ENCODE data around the gene GRM7.

GRM7 gene

GRCh38 chr3:7787871-7788828 lies 927.2 kb downstream of the GRM7 start:
- no peak overlapping the region for H2BK120ac ChIP-seq (ENCODE audit: insufficient read depth, low read length, poor library complexity)

GRCh38 chr3:7788881-7789280 lies 928.0 kb downstream of the GRM7 start:
- H3K23ac ChIP-seq (ENCODE audit: low read length) = no peak overlapping the region
- no peak overlapping the region for H4K12ac ChIP-seq (ENCODE audit: low read depth, low read length)
- H2AK5ac ChIP-seq (ENCODE audit: low read length) = no peak overlapping the region
- no peaks in the 10 kb centered on the region for H3K79me1 ChIP-seq (ENCODE audit: low read length)
- H3K18ac ChIP-seq (ENCODE audit: low read length) = no peak overlapping the region
- H3K27ac ChIP-seq (ENCODE audit: low read depth, low read length) = no peak overlapping the region
- no CpG with 5 or more reads among the region's 1 CpG for WGBS (ENCODE audit: extremely low coverage, insufficient coverage, insufficient read length)
- H3K9me3 ChIP-seq (ENCODE audit: insufficient read depth, low read depth, low read length) = no peaks in the 10 kb centered on the region
- H3K9ac ChIP-seq (ENCODE audit: low read length) = no peak overlapping the region
- H3K36me3 ChIP-seq (ENCODE audit: control insufficient read depth in 1 of 2, insufficient read depth in 2 of 2, low read length in 2 of 2) = no peaks in the 10 kb centered on the region
- H2BK5ac ChIP-seq (ENCODE audit: low read depth, low read length, poor library complexity) = no peak overlapping the region
- no peak overlapping the region for H2AFZ ChIP-seq (ENCODE audit: insufficient read depth, low read length, poor library complexity)
- no peak for DNase-seq
- no peak overlapping the region for H3K4ac ChIP-seq (ENCODE audit: low read depth, low read length)
- H3K4me2 ChIP-seq (ENCODE audit: low read length) = no peak overlapping the region
- no peaks in the 10 kb centered on the region for H3K79me2 ChIP-seq (ENCODE audit: control insufficient read depth, insufficient read depth, low read length, poor library complexity)
- H3K14ac ChIP-seq (ENCODE audit: low read length) = no peak overlapping the region
- no peak overlapping the region for H4K91ac ChIP-seq (ENCODE audit: low read depth, low read length)
- H4K8ac ChIP-seq (ENCODE audit: low read depth, low read length) = no peak overlapping the region
- H2BK12ac ChIP-seq (ENCODE audit: low read length) = no peak overlapping the region
- no peaks in the 10 kb centered on the region for H3K4me1 ChIP-seq (ENCODE audit: control insufficient read depth in 1 of 2, insufficient read depth in 2 of 2, low read length in 2 of 2)
- H3K4me3 ChIP-seq (ENCODE audit: low read depth, low read length) = no peak overlapping the region
- H2BK120ac ChIP-seq (ENCODE audit: insufficient read depth, low read length, poor library complexity) = no peak overlapping the region
- no peaks in the 10 kb centered on the region for H3K27me3 ChIP-seq (ENCODE audit: insufficient read depth, low read length)

More at GRCh38 chr3:7787871-7788828, 927.2 kb downstream of the GRM7 start:
- Histone ChIP-seq H4K91ac (ENCODE audit: low read depth, low read length) (no peak overlapping the region), H2AK5ac (ENCODE audit: low read length) (no peak overlapping the region), H3K4me1 (ENCODE audit: control insufficient read depth in 1 of 2, insufficient read depth in 2 of 2, low read length in 2 of 2) (no peaks in the 10 kb centered on the region), H3K36me3 (ENCODE audit: control insufficient read depth in 1 of 2, insufficient read depth in 2 of 2, low read length in 2 of 2) (no peaks in the 10 kb centered on the region), H4K8ac (ENCODE audit: low read depth, low read length) (no peak overlapping the region), H3K23ac (ENCODE audit: low read length) (no peak overlapping the region), H3K9me3 (ENCODE audit: insufficient read depth, low read depth, low read length) (no peaks in the 10 kb centered on the region), H3K27me3 (ENCODE audit: insufficient read depth, low read length) (no peaks in the 10 kb centered on the region), H3K4me2 (ENCODE audit: low read length) (peak overlapping the region; percentile 27), H3K9ac (ENCODE audit: low read length) (no peak overlapping the region), H2AFZ (ENCODE audit: insufficient read depth, low read length, poor library complexity) (no peak overlapping the region), H3K4ac (ENCODE audit: low read depth, low read length) (no peak overlapping the region), H4K12ac (ENCODE audit: low read depth, low read length) (no peak overlapping the region), H2BK5ac (ENCODE audit: low read depth, low read length, poor library complexity) (no peak overlapping the region), H3K4me3 (ENCODE audit: low read depth, low read length) (no peak overlapping the region), H3K27ac (ENCODE audit: low read depth, low read length) (no peak overlapping the region), H3K79me2 (ENCODE audit: control insufficient read depth, insufficient read depth, low read length, poor library complexity) (no peaks in the 10 kb centered on the region), H2BK12ac (ENCODE audit: low read length) (no peak overlapping the region), H3K18ac (ENCODE audit: low read length) (no peak overlapping the region), H3K14ac (ENCODE audit: low read length) (no peak overlapping the region), H3K79me1 (ENCODE audit: low read length) (no peaks in the 10 kb centered on the region)
- WGBS (ENCODE audit: extremely low coverage, insufficient coverage, insufficient read length) = no CpG with 5 or more reads among the region's 5 CpGs
- DNase-seq = no peak

GRCh38 chr3:7789324-7789723 lies 928.4 kb downstream of the GRM7 start:
- no peaks in the 10 kb centered on the region for H3K79me2 ChIP-seq (ENCODE audit: control insufficient read depth, insufficient read depth, low read length, poor library complexity)
- H3K18ac ChIP-seq (ENCODE audit: low read length) = no peak overlapping the region
- H3K9me3 ChIP-seq (ENCODE audit: insufficient read depth, low read depth, low read length) = no peaks in the 10 kb centered on the region
- no peak overlapping the region for H3K9ac ChIP-seq (ENCODE audit: low read length)
- no peak overlapping the region for H3K23ac ChIP-seq (ENCODE audit: low read length)
- WGBS (ENCODE audit: extremely low coverage, insufficient coverage, insufficient read length) = no CpG with 5 or more reads among the region's 7 CpGs
- no peak overlapping the region for H2AFZ ChIP-seq (ENCODE audit: insufficient read depth, low read length, poor library complexity)
- no peak overlapping the region for H2BK12ac ChIP-seq (ENCODE audit: low read length)
- H3K79me1 ChIP-seq (ENCODE audit: low read length) = no peaks in the 10 kb centered on the region
- H3K36me3 ChIP-seq (ENCODE audit: control insufficient read depth in 1 of 2, insufficient read depth in 2 of 2, low read length in 2 of 2) = no peaks in the 10 kb centered on the region
- DNase-seq = no peak
- H2BK5ac ChIP-seq (ENCODE audit: low read depth, low read length, poor library complexity) = no peak overlapping the region
- H3K4me3 ChIP-seq (ENCODE audit: low read depth, low read length) = no peak overlapping the region
- no peak overlapping the region for H3K4me2 ChIP-seq (ENCODE audit: low read length)
- no peak overlapping the region for H4K91ac ChIP-seq (ENCODE audit: low read depth, low read length)
- no peak overlapping the region for H4K12ac ChIP-seq (ENCODE audit: low read depth, low read length)
- no peak overlapping the region for H3K14ac ChIP-seq (ENCODE audit: low read length)
- H2BK120ac ChIP-seq (ENCODE audit: insufficient read depth, low read length, poor library complexity) = no peak overlapping the region
- no peak overlapping the region for H2AK5ac ChIP-seq (ENCODE audit: low read length)
- no peaks in the 10 kb centered on the region for H3K27me3 ChIP-seq (ENCODE audit: insufficient read depth, low read length)
- no peaks in the 10 kb centered on the region for H3K4me1 ChIP-seq (ENCODE audit: control insufficient read depth in 1 of 2, insufficient read depth in 2 of 2, low read length in 2 of 2)
- no peak overlapping the region for H4K8ac ChIP-seq (ENCODE audit: low read depth, low read length)
- H3K27ac ChIP-seq (ENCODE audit: low read depth, low read length) = no peak overlapping the region
- H3K4ac ChIP-seq (ENCODE audit: low read depth, low read length) = no peak overlapping the region

GRCh38 chr3:7790141-7790540 lies 929.2 kb downstream of the GRM7 start:
- no CpG with 5 or more reads among the region's 3 CpGs for WGBS (ENCODE audit: extremely low coverage, insufficient coverage, insufficient read length)

More at GRCh38 chr3:7790141-7790540, 929.2 kb downstream of the GRM7 start:
- H3K79me2 ChIP-seq (ENCODE audit: control insufficient read depth, insufficient read depth, low read length, poor library complexity) = no peaks in the 10 kb centered on the region
- no peaks in the 10 kb centered on the region for H3K9me3 ChIP-seq (ENCODE audit: insufficient read depth, low read depth, low read length)
- no peaks in the 10 kb centered on the region for H3K36me3 ChIP-seq (ENCODE audit: control insufficient read depth in 1 of 2, insufficient read depth in 2 of 2, low read length in 2 of 2)
- H2BK5ac ChIP-seq (ENCODE audit: low read depth, low read length, poor library complexity) = no peak overlapping the region
- H2AK5ac ChIP-seq (ENCODE audit: low read length) = no peak overlapping the region
- no peak overlapping the region for H2AFZ ChIP-seq (ENCODE audit: insufficient read depth, low read length, poor library complexity)
- no peaks in the 10 kb centered on the region for H3K79me1 ChIP-seq (ENCODE audit: low read length)
- no peak overlapping the region for H4K12ac ChIP-seq (ENCODE audit: low read depth, low read length)
- H3K14ac ChIP-seq (ENCODE audit: low read length) = no peak overlapping the region
- no peak for DNase-seq
- H3K23ac ChIP-seq (ENCODE audit: low read length) = no peak overlapping the region
- H4K8ac ChIP-seq (ENCODE audit: low read depth, low read length) = no peak overlapping the region
- H3K27ac ChIP-seq (ENCODE audit: low read depth, low read length) = no peak overlapping the region
- no peaks in the 10 kb centered on the region for H3K27me3 ChIP-seq (ENCODE audit: insufficient read depth, low read length)
- H3K4me1 ChIP-seq (ENCODE audit: control insufficient read depth in 1 of 2, insufficient read depth in 2 of 2, low read length in 2 of 2) = no peaks in the 10 kb centered on the region
- H3K9ac ChIP-seq (ENCODE audit: low read length) = no peak overlapping the region
- no peak overlapping the region for H2BK120ac ChIP-seq (ENCODE audit: insufficient read depth, low read length, poor library complexity)
- H3K18ac ChIP-seq (ENCODE audit: low read length) = no peak overlapping the region
- no peak overlapping the region for H3K4me3 ChIP-seq (ENCODE audit: low read depth, low read length)
- no peak overlapping the region for H2BK12ac ChIP-seq (ENCODE audit: low read length)
- no peak overlapping the region for H3K4ac ChIP-seq (ENCODE audit: low read depth, low read length)
- no peak overlapping the region for H4K91ac ChIP-seq (ENCODE audit: low read depth, low read length)
- H3K4me2 ChIP-seq (ENCODE audit: low read length) = no peak overlapping the region
